Mesothelial cell of epicardium (in vitro differentiated cells): Measurements from ENCODE around the gene CYP3A5. TPM values are rescaled to one million over a fixed set of nuclear protein-coding genes. Genes with fewer than 3 reads are reported as not detected.

ENCODE experiments used
- DNase-seq, 2 experiments: peaks; one replicate each; pipeline ENCODE4 v3.0.0; 2021; ENCODE audit warnings: low spot score in 2 of 2; ENCODE audit not compliant: unreplicated experiment in 2 of 2
- H3K27ac Mint-ChIP-seq: 2 replicates; pipeline ENCODE4 v1.8.0; 2021; ENCODE audit warnings: mixed read lengths
- H3K27me3 Mint-ChIP-seq: 2 replicates; pipeline ENCODE4 v1.8.0; 2021; ENCODE audit warnings: low read depth, mixed read lengths
- H3K36me3 Mint-ChIP-seq: 2 replicates; pipeline ENCODE4 v1.8.0; 2021; ENCODE audit warnings: mixed read lengths
- H3K4me1 Mint-ChIP-seq: 2 replicates; pipeline ENCODE4 v1.8.0; 2021; ENCODE audit warnings: mixed read lengths
- H3K4me3 Mint-ChIP-seq: 2 replicates; pipeline ENCODE4 v1.8.0; 2021; ENCODE audit warnings: mild to moderate bottlenecking, moderate library complexity, mixed read lengths
- H3K9me3 Mint-ChIP-seq: 2 replicates; pipeline ENCODE4 v1.8.0; 2021; ENCODE audit warnings: mixed read lengths
- CTCF ChIP-seq: fragments of 200-600 bp; sonication (generic); IDR thresholded peaks from one replicate; pipeline ENCODE4 v1.5.0; 2021; ENCODE audit warnings: antibody characterized with exemption; ENCODE audit not compliant: unreplicated experiment
- total RNA-seq: library from RNA; stranded (reverse); gene quantifications from 3 replicates; pipeline ENCODE4 v1.2.1, GENCODE V29; 2021

Gene CYP3A5
- total RNA-seq, 1 donor from 2014 or later: 9.2 TPM

GRCh38 chr7:99606531-99606930 lies 73.3 kb downstream of the CYP3A5 start:
- no peak for TF ChIP-seq CTCF
- Mint-ChIP-seq H3K4me3 (no peak overlapping the region), H3K9me3 (no peaks in the 10 kb centered on the region), H3K27ac (no peak overlapping the region), H3K4me1 (no peaks in the 10 kb centered on the region), H3K27me3 (peaks cover 11% of the 10 kb centered on the region), H3K36me3 (no peaks in the 10 kb centered on the region)
- DNase-seq: no peak

GRCh38 chr7:99605527-99605926 lies 74.3 kb downstream of the CYP3A5 start:
- no peaks in the 10 kb centered on the region for H3K4me1 Mint-ChIP-seq
- no peak for DNase-seq
- H3K27me3 Mint-ChIP-seq: peaks cover 8% of the 10 kb centered on the region
- no peaks in the 10 kb centered on the region for H3K36me3 Mint-ChIP-seq
- H3K4me3 Mint-ChIP-seq: no peak overlapping the region
- no peak overlapping the region for H3K27ac Mint-ChIP-seq
- no peaks in the 10 kb centered on the region for H3K9me3 Mint-ChIP-seq
- TF ChIP-seq CTCF: no peak

- Mint-ChIP-seq H3K27me3 (no peaks in the 10 kb centered on the region), H3K4me1 (no peaks in the 10 kb centered on the region), H3K4me3 (no peak overlapping the region), H3K36me3 (no peaks in the 10 kb centered on the region), H3K9me3 (no peaks in the 10 kb centered on the region), H3K27ac (no peak overlapping the region)
- no peak for TF ChIP-seq CTCF
- no peak for DNase-seq
Observed at GRCh38 chr7:99601656-99602310, 78.0 kb downstream of the CYP3A5 start.

- no peaks in the 10 kb centered on the region for H3K27me3 Mint-ChIP-seq
- no peak overlapping the region for H3K27ac Mint-ChIP-seq
- no peak overlapping the region for H3K4me3 Mint-ChIP-seq
- DNase-seq: no peak
- no peak for TF ChIP-seq CTCF
- no peaks in the 10 kb centered on the region for H3K9me3 Mint-ChIP-seq
- H3K36me3 Mint-ChIP-seq: no peaks in the 10 kb centered on the region
- no peaks in the 10 kb centered on the region for H3K4me1 Mint-ChIP-seq
Observed at GRCh38 chr7:99599836-99600235, 80.0 kb downstream of the CYP3A5 start.

Other genes starting within 250 kb of the CYP3A5 start
- gene PTCD1, start 241.2 kb downstream of the CYP3A5 start, total RNA-seq: 6.7 to 12.3 TPM (median 10.5 TPM) in 3 replicates
- 67.5 to 72.8 TPM (median 69.5 TPM) in 3 replicates for gene CPSF4, start 241.1 kb downstream of the CYP3A5 start, total RNA-seq
- 223 to 243 TPM (median 235 TPM) in 3 replicates for gene ATP5MF, start 213.8 kb downstream of the CYP3A5 start, total RNA-seq
- 24.9 to 27.2 TPM (median 27.0 TPM) in 3 replicates for gene ZNF789, start 207.1 kb downstream of the CYP3A5 start, total RNA-seq
- 30.1 to 31.3 TPM (median 31.3 TPM) in 3 replicates for gene ZNF394, start 179.7 kb downstream of the CYP3A5 start, total RNA-seq
- 14.4 to 14.6 TPM (median 14.4 TPM) in 3 replicates for gene ZKSCAN5, start 175.3 kb downstream of the CYP3A5 start, total RNA-seq
- gene FAM200A, start 127.9 kb downstream of the CYP3A5 start, total RNA-seq: 8.0 to 9.4 TPM (median 9.3 TPM) in 3 replicates
- 83.5 to 84.9 TPM (median 84.7 TPM) in 3 replicates for gene ZNF655, start 121.4 kb downstream of the CYP3A5 start, total RNA-seq
- 2.5 to 3.6 TPM (median 3.2 TPM) in 3 replicates for gene TMEM225B, start 81.7 kb downstream of the CYP3A5 start, total RNA-seq
- gene ZSCAN25, start 63.0 kb downstream of the CYP3A5 start, total RNA-seq: 24.1 to 27.8 TPM (median 26.6 TPM) in 3 replicates
- gene CYP3A7, start 55.2 kb upstream of the CYP3A5 start, total RNA-seq: 0.33 TPM in 1 of 3 replicates, not detected in the others
- gene CYP3A4, start 104.2 kb upstream of the CYP3A5 start, total RNA-seq: not detected in 3 replicates
- gene CYP3A43, start 148.0 kb upstream of the CYP3A5 start, total RNA-seq: 0.40 TPM in 1 of 3 replicates, not detected in the others
- 0.20 to 0.63 TPM (median 0.24 TPM) in 3 replicates for gene OR2AE1, start 197.0 kb upstream of the CYP3A5 start, total RNA-seq
- gene TRIM4, start 239.5 kb upstream of the CYP3A5 start, total RNA-seq: 13.1 to 14.1 TPM (median 13.6 TPM) in 3 replicates
- 0.27 to 0.54 TPM in 2 of 3 replicates, not detected in the other for gene GJC3, start 249.6 kb upstream of the CYP3A5 start, total RNA-seq